22Rv1 (cell line): Measurements from ENCODE around the gene SZT2.

Experiments
- CTCF ChIP-seq: fragments of 450-650 bp; IDR thresholded peaks from 2 replicates; pipeline ENCODE4 v1.5.1; 2017; ENCODE audit warnings: mild to moderate bottlenecking
- ZFX ChIP-seq: fragments of 450-650 bp; IDR thresholded peaks from 2 replicates; pipeline ENCODE4 v1.6.1; 2017; ENCODE audit warnings: antibody characterized with exemption, borderline replicate concordance

- no peak for TF ChIP-seq CTCF
- TF ChIP-seq ZFX: no peak
Measured at GRCh38 chr1:43495204-43495603, 105.5 kb downstream of the SZT2 start.
